Sigmoid colon (tissue), 4 donors: ENCODE measurements around the gene FBXL17.

Experiments
- EP300 ChIP-seq, 4 donors: sonication (generic); formaldehyde crosslinking; IDR thresholded peaks; one replicate each; pipeline ENCODE4 v1.6.1; 2017; ENCODE audit warnings: antibody characterized with exemption in 4 of 4
- TF ChIP-seq, protein P1 (sequence below), 4 experiments: fragments of 450-650 bp in 3 of 4; fragments of 200-600 bp in 1 of 4; IDR thresholded peaks; one replicate each; pipeline ENCODE4 v1.5.1; 2016 to 2019; ENCODE audit warnings: antibody characterized with exemption in 4 of 4, mild to moderate bottlenecking in 3 of 4, moderate library complexity in 2 of 4

- TF ChIP-seq, protein P1, sequence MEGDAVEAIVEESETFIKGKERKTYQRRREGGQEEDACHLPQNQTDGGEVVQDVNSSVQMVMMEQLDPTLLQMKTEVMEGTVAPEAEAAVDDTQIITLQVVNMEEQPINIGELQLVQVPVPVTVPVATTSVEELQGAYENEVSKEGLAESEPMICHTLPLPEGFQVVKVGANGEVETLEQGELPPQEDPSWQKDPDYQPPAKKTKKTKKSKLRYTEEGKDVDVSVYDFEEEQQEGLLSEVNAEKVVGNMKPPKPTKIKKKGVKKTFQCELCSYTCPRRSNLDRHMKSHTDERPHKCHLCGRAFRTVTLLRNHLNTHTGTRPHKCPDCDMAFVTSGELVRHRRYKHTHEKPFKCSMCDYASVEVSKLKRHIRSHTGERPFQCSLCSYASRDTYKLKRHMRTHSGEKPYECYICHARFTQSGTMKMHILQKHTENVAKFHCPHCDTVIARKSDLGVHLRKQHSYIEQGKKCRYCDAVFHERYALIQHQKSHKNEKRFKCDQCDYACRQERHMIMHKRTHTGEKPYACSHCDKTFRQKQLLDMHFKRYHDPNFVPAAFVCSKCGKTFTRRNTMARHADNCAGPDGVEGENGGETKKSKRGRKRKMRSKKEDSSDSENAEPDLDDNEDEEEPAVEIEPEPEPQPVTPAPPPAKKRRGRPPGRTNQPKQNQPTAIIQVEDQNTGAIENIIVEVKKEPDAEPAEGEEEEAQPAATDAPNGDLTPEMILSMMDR (IDR thresholded peaks at IDR 0.05): no peak
- TF ChIP-seq EP300 (IDR thresholded peaks at IDR 0.05): no peak
These were observed 569.2 kb downstream of the FBXL17 start for GRCh38 chr5:107812570-107813141.
